ENCODE measurements around the gene INTS12.

DNA sequence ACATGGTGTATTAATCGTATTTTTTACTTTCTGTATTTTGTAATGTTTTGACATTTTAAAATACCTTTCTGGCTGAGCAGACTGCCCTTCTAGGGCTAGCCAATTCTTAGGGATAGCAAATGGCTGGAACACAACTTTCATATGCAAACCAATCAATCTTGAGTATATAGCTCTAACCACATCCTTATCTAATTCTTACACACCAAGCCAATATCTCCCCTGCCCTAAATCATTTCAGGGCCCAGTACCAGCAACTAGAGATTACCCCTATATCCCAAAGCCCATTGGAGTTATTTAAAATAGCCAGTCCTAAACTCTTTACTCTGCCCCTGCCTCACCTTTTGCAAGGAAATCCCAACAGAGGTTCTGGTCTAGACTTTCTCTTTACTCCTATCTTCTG, 58.3 kb downstream of the INTS12 start:
- no peak for TF ChIP-seq POLR2A (IDR thresholded peaks at IDR 0.05)
- TF ChIP-seq, protein P1, sequence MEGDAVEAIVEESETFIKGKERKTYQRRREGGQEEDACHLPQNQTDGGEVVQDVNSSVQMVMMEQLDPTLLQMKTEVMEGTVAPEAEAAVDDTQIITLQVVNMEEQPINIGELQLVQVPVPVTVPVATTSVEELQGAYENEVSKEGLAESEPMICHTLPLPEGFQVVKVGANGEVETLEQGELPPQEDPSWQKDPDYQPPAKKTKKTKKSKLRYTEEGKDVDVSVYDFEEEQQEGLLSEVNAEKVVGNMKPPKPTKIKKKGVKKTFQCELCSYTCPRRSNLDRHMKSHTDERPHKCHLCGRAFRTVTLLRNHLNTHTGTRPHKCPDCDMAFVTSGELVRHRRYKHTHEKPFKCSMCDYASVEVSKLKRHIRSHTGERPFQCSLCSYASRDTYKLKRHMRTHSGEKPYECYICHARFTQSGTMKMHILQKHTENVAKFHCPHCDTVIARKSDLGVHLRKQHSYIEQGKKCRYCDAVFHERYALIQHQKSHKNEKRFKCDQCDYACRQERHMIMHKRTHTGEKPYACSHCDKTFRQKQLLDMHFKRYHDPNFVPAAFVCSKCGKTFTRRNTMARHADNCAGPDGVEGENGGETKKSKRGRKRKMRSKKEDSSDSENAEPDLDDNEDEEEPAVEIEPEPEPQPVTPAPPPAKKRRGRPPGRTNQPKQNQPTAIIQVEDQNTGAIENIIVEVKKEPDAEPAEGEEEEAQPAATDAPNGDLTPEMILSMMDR (IDR thresholded peaks at IDR 0.05): no peak

Measured in thyroid gland (tissue), 4 donors.